ENCODE measurements around the gene PGAP3.
A peak's percentile ranks its signal among the peaks of the same experiment; 100 is the strongest.
"Not testable (repeated sequence)": the region's sequence is repeated elsewhere in the genome, so short reads cannot be mapped to it uniquely, and the experiment has no call there.

PGAP3 gene

DNA sequence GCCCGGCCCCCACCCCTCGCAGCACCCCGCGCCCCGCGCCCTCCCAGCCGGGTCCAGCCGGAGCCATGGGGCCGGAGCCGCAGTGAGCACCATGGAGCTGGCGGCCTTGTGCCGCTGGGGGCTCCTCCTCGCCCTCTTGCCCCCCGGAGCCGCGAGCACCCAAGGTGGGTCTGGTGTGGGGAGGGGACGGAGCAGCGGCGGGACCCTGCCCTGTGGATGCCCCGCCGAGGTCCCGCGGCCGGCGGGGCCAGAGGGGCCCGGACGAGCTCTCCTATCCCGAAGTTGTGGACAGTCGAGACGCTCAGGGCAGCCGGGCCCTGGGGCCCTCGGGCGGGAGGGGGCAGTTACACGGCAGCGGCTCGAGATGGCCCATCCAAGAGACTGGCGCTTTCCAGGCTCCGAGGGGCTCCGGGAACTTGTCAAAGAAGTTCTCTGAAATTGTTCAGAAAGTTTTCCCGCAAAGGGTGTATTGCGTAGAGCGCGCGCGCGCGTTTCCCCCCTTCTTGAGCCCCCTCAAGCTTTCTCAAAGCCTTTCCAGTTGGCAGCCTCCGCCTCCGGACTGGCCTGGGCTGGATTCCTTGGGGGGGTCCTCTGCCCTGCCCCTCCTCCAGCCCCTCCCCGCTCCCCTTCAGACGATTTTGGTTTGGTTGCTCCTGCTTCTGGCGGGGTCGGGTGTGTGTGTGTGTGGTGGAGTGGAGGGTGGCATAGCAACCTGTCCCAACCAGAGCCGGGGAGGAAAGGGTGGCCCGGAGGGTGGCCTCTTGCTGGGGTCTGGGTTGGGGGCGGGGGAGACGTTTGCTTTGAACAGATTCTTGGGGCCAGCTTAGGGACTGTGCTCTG, 12.5 kb upstream of the PGAP3 start:
- in situ Hi-C loops (cut with MboI; ENCODE audit: low pct_unique_long_range_greater_than_20kb, low sequenced_read_pairs): no loop called here
- no peak for DNase-seq

DNA sequence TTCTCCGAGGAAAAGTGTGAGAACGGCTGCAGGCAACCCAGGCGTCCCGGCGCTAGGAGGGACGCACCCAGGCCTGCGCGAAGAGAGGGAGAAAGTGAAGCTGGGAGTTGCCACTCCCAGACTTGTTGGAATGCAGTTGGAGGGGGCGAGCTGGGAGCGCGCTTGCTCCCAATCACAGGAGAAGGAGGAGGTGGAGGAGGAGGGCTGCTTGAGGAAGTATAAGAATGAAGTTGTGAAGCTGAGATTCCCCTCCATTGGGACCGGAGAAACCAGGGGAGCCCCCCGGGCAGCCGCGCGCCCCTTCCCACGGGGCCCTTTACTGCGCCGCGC, 11.9 kb upstream of the PGAP3 start, which contains the start of gene ERBB2:
TSS of gene ERBB2 (plus strand) at position 247 of the 330 bp plus-strand sequence. CDS start 175 bp downstream, outside the sequence.
- in situ Hi-C loops (cut with MboI; ENCODE audit: low pct_unique_long_range_greater_than_20kb, low sequenced_read_pairs): no loop called here
- DNase-seq: no peak

DNA sequence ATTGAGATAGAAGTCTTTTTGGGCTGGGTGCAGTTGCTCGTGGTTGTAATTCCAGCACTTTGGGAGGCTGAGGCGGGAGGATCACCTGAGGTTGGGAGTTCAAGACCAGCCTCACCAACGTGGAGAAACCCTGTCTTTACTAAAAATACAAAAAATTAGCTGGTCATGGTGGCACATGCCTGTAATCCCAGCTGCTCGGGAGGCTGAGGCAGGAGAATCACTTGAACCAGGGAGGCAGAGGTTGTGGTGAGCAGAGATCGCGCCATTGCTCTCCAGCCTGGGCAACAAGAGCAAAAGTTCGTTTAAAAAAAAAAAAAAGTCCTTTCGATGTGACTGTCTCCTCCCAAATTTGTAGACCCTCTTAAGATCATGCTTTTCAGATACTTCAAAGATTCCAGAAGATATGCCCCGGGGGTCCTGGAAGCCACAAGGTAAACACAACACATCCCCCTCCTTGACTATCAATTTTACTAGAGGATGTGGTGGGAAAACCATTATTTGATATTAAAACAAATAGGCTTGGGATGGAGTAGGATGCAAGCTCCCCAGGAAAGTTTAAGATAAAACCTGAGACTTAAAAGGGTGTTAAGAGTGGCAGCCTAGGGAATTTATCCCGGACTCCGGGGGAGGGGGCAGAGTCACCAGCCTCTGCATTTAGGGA, 11.4 kb upstream of the PGAP3 start:
- in situ Hi-C loops (cut with MboI; ENCODE audit: low pct_unique_long_range_greater_than_20kb, low sequenced_read_pairs): not testable (repeated sequence)

DNA sequence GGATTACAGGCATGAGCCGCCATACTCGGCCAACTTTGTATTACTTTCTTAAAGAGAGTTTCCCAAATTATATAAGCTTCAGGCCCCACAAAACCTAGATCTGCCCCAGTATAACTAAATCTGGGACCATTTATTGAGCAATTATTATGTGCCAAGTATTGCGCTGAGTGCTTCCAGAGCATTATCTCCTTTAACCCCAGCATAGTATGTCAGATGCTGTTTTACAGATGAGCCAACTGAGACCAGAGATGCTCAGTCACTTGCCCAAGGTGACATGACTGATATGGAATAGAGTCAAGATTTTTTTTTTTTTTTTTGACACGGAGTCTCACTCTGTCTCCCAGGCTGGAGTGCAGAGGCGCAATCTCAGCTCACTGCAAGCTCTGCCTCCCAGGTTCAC, 10.1 kb upstream of the PGAP3 start:
- in situ Hi-C loops (cut with MboI; ENCODE audit: low pct_unique_long_range_greater_than_20kb, low sequenced_read_pairs): no loop called here
- DNase-seq: no peak

More for the DNA sequence above, 11.4 kb upstream of the PGAP3 start:
- not testable (repeated sequence) for DNase-seq

DNA sequence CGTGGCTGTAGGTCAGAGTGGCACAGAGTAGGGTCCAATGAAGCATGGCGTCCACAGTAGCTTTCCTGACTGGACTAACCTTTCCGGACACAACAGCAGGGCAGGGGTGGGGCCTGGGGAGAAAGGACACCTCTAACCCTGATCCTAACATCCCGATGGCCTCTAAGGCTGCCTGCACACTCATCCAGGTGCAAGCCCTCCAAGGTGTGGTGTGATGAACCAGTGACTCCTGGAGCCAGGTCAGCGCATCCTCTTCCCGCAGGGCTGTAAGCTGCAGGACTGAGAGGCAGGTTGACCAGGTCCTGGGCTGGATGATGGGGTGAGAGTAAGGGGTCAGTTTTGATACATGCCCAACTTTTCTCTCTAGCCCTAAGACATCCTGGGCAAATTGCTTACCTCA, 8.9 kb upstream of the PGAP3 start:
- in situ Hi-C loops (cut with MboI; ENCODE audit: low pct_unique_long_range_greater_than_20kb, low sequenced_read_pairs): no loop called here

DNA sequence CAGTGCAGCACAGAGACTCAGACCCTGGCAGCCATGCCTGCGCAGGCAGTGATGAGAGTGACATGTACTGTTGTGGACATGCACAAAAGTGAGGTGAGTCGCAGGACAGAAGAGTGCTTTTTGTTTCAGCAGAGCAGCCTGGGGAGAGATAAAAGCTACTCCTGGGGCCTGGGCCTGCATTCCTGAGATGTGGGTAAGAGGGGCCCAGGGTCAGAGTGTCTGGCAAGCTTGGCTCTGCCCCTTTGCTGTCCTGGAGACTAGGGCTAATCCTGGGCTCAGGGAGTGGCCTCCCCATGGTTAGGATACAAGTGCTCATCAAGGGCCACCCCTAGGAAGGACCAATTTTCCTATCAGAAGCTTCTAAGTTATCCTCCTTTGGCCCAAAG, 7.2 kb upstream of the PGAP3 start:
- in situ Hi-C loops (cut with MboI; ENCODE audit: low pct_unique_long_range_greater_than_20kb, low sequenced_read_pairs): no loop called here
- no peak for DNase-seq

More for the DNA sequence above, 8.9 kb upstream of the PGAP3 start:
- no peak for DNase-seq

DNA sequence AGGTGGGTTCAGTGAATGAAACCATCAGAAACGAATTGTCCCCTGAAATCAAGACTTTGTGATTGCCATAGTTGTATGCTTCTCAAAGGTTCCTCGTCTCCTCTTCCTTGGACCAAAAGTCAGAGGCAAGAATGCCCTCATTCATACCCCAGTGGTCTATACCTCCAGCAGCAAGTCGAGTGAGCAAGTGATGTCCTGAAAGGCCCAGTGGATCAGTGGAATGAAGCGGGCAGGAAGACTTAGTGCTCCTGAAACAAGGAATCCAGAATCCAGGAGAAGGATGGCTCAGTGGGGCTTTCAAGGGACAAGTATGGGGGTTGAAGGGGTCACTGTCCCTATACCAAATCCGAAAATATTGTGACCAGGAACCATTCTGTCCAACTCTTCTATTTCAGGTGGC, 6.7 kb upstream of the PGAP3 start:
- in situ Hi-C loops (cut with MboI; ENCODE audit: low pct_unique_long_range_greater_than_20kb, low sequenced_read_pairs): no loop called here
- DNase-seq: no peak

DNA sequence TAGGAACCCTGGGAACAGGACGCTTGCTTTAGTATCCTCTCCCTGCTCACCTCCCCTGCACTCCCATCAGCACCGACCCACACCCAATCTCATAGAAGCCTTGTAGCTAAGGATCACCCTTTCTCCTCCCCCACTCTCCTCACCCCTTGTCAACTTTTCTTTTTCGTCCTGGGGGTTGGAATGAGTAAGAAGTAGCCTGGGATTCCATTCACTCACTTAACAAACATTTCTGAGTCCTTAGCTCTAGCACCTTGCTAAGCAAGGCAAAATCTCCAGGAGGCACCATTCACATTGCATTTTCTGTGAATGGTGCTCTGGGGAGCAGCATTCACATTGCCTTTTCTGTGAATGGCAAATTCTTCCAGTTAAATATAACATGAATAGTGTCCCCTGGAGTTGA, 1.1 kb upstream of the PGAP3 start:
- in situ Hi-C loops (cut with MboI; ENCODE audit: low pct_unique_long_range_greater_than_20kb, low sequenced_read_pairs): no loop called here
- DNase-seq: no peak

GRCh38 chr17:39688475-39688835, 598 bp upstream of the PGAP3 start:
- in situ Hi-C loops (cut with MboI; ENCODE audit: low pct_unique_long_range_greater_than_20kb, low sequenced_read_pairs): no loop called here
- no peak for DNase-seq

GRCh38 chr17:39687101-39687545, 734 bp downstream of the PGAP3 start:
- in situ Hi-C loops (cut with MboI; ENCODE audit: low pct_unique_long_range_greater_than_20kb, low sequenced_read_pairs): no loop called here
- no peak for DNase-seq

GRCh38 chr17:39684369-39685192, 3.3 kb downstream of the PGAP3 start:
- DNase-seq: no peak
- in situ Hi-C loops (cut with MboI; ENCODE audit: low pct_unique_long_range_greater_than_20kb, low sequenced_read_pairs): no loop called here

GRCh38 chr17:39683295-39683939, 4.4 kb downstream of the PGAP3 start:
- DNase-seq: no peak
- in situ Hi-C loops (cut with MboI; ENCODE audit: low pct_unique_long_range_greater_than_20kb, low sequenced_read_pairs): no loop called here

DNA sequence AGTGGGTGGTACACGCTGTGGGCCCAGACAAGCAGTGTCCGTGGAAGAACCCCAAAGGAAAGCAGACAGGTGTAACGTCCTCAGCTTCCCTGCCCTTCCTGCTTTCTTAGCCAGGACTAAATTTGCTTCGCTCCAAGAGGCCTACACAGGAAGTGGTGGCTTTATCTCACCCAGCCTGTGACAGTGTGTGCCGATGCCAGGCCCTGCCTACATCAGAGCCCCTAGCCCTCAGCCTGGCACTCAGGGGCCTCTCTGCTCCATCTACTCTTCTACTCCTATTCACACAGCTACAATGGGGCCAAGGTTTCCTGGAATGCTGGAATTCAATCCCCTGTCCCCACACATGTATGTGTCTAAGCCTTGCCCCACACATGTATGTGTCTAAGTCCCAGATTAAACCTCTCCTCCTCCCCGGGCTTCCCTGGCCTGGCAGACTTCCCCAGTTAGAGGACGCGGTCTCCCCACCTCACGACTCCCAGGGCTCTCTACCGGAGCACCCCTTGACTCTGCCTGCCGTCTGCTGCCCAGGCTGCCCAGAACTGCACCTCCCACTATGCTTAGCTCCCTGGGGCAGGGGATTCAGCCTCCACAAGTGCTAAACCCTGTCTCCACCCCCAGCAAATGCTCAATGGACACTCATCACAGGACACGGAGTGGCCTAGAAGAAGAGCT, 8.2 kb downstream of the PGAP3 start:
- DNase-seq: peak; percentile 53
- in situ Hi-C loops (cut with MboI; ENCODE audit: low pct_unique_long_range_greater_than_20kb, low sequenced_read_pairs): no loop called here

DNA sequence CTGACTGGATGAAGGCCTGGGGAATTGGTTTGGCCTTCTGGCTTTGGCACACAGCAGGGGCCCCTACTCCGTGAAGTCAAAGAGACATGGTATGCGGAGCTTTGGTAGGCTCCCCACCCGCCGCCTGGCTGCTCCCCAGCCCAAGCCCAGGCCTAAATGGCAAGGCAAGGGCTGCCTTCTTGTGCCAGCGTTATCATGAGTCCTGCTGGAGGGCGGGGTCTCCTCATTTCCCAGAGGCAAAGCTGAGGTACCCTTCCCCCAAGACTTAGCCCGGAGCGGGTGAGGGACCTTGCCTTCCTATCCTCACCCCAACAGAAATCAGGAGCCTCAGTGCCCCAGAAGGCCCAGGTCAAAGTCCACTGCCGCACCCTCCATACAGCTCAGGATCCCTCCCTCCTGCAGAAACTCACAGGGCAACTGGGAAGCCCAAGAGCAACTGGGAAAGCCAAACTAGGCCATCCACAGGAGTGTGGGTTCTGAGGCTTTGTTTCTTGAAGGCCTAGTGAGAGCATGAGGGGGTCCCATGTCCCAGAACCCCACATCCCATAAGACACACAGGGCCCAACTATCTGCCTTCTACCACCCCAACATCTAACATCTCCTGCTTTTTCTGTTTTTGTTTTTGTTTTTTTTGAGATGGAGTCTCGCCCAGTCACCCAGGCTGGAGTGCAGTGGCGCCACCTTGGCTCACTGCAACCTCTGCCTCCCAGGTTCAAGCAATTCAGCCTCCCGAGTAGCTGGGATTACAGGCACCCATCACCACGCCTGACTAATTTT, 9.3 kb downstream of the PGAP3 start:
- in situ Hi-C loops (cut with MboI; ENCODE audit: low pct_unique_long_range_greater_than_20kb, low sequenced_read_pairs): no loop called here
- no peak for DNase-seq

DNA sequence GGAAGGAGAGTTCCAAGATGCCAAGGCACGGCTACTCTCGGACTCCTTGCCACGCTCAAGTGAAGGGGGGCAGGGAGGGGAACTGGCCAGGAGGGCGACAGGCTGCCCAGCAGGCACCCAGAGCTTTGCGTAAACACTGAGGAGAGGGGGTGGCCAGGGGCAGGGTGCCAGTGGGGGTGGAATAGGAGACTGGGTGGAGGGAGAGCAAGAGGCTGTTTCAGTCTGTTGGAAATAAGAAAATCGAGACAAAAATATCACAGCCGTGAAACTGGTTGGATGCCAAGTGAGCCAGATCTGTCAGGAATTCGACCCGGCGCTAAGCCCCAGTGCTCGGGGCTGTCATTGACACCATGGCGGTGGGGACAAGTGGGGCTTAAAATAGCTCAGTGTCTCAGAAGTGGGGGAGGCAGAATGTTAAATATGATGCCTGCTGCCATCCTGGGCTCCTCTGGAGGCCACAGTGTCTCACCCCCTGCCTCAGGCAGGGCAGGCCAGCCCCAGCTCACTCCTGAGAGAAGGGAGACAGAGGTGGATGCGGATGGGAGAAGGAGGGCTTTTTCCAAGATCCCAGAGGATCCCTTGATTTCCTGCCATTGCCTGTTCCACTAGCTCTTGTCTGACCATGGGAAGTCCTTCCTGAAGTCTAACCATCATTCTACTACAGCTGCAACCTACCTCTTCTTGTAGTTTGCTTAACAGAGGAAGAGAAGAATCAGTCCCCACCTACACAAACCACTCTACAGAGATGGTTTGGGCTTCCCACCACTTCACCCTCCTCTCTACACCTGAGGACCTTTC, 10.1 kb downstream of the PGAP3 start:
- DNase-seq: no peak
- in situ Hi-C loops (cut with MboI; ENCODE audit: low pct_unique_long_range_greater_than_20kb, low sequenced_read_pairs): no loop called here

DNA sequence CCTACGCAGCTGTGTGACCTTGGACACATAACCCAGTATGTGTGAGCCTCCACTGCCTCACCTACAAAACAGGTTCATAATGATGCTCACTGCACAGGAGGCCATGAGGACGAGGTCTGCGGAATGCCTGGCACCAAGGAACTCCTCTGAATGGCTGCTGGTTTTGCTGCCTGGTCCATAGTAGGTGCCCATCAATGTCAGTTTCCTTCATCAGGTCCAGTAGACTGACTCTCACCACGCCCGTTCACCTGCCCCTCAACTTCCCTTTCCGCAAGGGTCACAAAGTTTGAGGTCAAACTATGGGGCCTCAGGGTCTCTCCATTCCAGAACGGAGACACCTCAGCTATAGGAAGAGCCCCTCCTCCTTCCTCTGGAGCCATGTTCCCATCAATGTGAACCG, 10.8 kb downstream of the PGAP3 start:
- in situ Hi-C loops (cut with MboI; ENCODE audit: low pct_unique_long_range_greater_than_20kb, low sequenced_read_pairs): no loop called here

DNA sequence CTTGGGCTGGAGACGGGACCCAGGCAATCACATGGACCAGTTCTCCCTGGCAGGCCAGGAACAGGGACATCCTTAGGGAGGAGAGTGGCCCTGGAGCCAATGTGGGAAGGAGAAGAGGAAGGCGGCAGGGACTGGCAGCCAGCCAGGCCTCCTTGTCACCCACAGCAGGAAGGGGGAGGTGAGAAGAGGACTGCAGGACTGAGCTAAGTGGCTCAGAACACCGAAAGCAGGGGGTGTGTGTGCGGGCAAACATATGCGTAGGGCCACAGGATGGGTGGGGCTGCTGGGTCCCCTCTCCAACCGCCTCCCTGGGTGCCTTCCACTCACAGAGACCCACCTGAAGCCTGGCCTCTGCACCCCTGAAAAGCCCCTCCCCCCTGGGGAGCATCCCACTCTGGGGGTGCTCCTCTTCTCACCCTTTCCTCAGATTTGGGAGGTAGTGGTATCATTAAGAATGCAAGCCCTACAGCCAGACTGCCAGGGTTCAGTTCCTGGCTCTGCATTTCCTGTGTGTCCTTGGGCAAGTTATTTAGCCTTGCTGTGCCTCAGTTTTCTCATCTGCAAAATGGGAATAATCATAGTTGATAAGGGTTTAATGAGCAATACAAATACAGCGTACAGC, 11.5 kb downstream of the PGAP3 start:
- peak; percentile 75 for DNase-seq

More for the DNA sequence above, 10.8 kb downstream of the PGAP3 start:
- no peak for DNase-seq

More for the DNA sequence above, 11.5 kb downstream of the PGAP3 start:
- in situ Hi-C loops (cut with MboI; ENCODE audit: low pct_unique_long_range_greater_than_20kb, low sequenced_read_pairs): no loop called here

Data from KBM-7 (cell line).